Heart left ventricle (tissue), 16 donors: ENCODE results near the gene SLC7A6. TPM values are rescaled to one million over a fixed set of nuclear protein-coding genes. Genes with fewer than 3 reads are reported as not detected.

Source experiments
- ATAC-seq, 4 donors: fragments of 200-7000 bp; cut with Tn5 transposase; one replicate each; pipeline ENCODE4 v1.9.1; 2020 to 2022; ENCODE audit warnings: moderate library complexity in 4 of 4, mild to moderate bottlenecking in 3 of 4, moderate number of reproducible peaks in 1 of 4
- DNase-seq, 5 donors: peaks; one replicate each; pipeline ENCODE4 v3.0.0-alpha.2; 2020
- H3K27ac ChIP-seq, 12 donors: fragments of 200-600 bp; sonication (generic) in 4 of 12; one replicate each; pipeline versions ENCODE4 v1.5.0 to v1.8.0; 2016 to 2022; ENCODE audit warnings: mild to moderate bottlenecking in 2 of 12
- H3K27me3 ChIP-seq, 9 donors: fragments of 200-600 bp; sonication (generic) in 2 of 9; one replicate each; pipeline versions ENCODE4 v1.5.1 to v1.8.0; 2016 to 2022; ENCODE audit warnings: mild to moderate bottlenecking in 3 of 9
- H3K36me3 ChIP-seq, 9 donors: fragments of 200-600 bp; sonication (generic) in 2 of 9; one replicate each; pipeline versions ENCODE4 v1.5.0 to v1.8.0; 2018 to 2022; ENCODE audit warnings: mild to moderate bottlenecking in 2 of 9
- H3K4me1 ChIP-seq, 12 donors: fragments of 200-600 bp; sonication (generic) in 4 of 12; one replicate each; pipeline versions ENCODE4 v1.5.0 to v1.8.0; 2016 to 2022; ENCODE audit warnings: mild to moderate bottlenecking in 3 of 12
- H3K4me3 ChIP-seq, 12 donors: fragments of 200-600 bp; sonication (generic) in 4 of 12; one replicate each; pipeline versions ENCODE4 v1.5.0 to v1.8.0; 2017 to 2022; ENCODE audit warnings: mild to moderate bottlenecking in 9 of 12, moderate library complexity in 4 of 12
- H3K9me3 ChIP-seq, 12 donors: fragments of 200-600 bp; sonication (generic) in 4 of 12; one replicate each; pipeline versions ENCODE4 v1.5.0 to v1.8.0; 2016 to 2022; ENCODE audit warnings: mild to moderate bottlenecking in 1 of 12
- POLR2A ChIP-seq, 2 donors: fragments of 450-650 bp; IDR thresholded peaks; one replicate each; pipeline ENCODE4 v1.6.1; 2017; ENCODE audit warnings: antibody characterized with exemption in 2 of 2, mild to moderate bottlenecking in 2 of 2, moderate library complexity in 2 of 2
- WGBS, 4 donors: extraction: QIAGEN DNeasy Blood & Tissue Kit in 2 of 4; methylation state at CpG; one replicate each; pipeline versions ENCODE4 v1.1.5 to v1.1.7; 2013 to 2018; 5-methylcytosine and 5-hydroxymethylcytosine counted together
- intact Hi-C, 10 donors: fragments of 100-400 bp; cut with DNase I; formaldehyde crosslinking; loops; one replicate each; pipeline versions ENCODE4 v1.11.1 to v1.14.2; 2022
- polyA plus RNA-seq, 2 donors: library from polyadenylated mRNA; stranded (reverse); fragments of 200-250 nt; gene quantifications; one replicate each; pipeline ENCODE4 v1.2.3, GENCODE V29; 2013
- total RNA-seq, 9 donors: library from RNA; depleted of rRNA in 2 of 9; stranded (reverse); fragments of >200 nt in 2 of 9; fragmentation: NEBNext Ultra II Directional in 3 of 9; extraction: Animal tissue kit (Norgen Biotek cat#: 25700) in 3 of 9; gene quantifications; one replicate each; pipeline versions ENCODE4 v1.1.0 to v1.2.4, GENCODE V29; 2016 to 2023
- TF ChIP-seq, protein P1 (sequence below), 12 donors: fragments of 200-600 bp; sonication (generic) in 4 of 12; IDR thresholded peaks; one replicate each; pipeline versions ENCODE4 v1.5.0 to v1.8.0; 2018 to 2022; ENCODE audit warnings: antibody characterized with exemption in 12 of 12, mild to moderate bottlenecking in 5 of 12
- donor health status: ischemic (EF 13 %, LVEDD 7.1; RV severe dilation, severe dysfunction).
- donor health status: healthy with polysubstance abuse.
- donor health status: DM: no; HTN: yes; CAD: no.
- donor health status: DM: no; HTN: no; CAD: no.
- donor health status: ischemic (EF 25% LVEDD 6.9; RV normal size, moderate dysfunction).
- donor health status: ischemic (EF 25% LVEDD 5.7; RV mildly dilated, moderate dysfunction).
- donor health status: healthy.
- donor health status: DM: yes; HTN: yes; CAD: no.
- donor health status: ischemic (EF 35%, LVEDD 5.7; RV mildly dilated, moderate dysfunction).
- donor health status: nonischemic (EF 11% LVEDD 7.7; RV severe dilation, severe dysfunction).
- donor health status: DM: yes; HTN: yes; CAD: no.
- donor health status: PGD.
- donor health status: ischemic (EF 29% LVEDD 5.4; RV normal size, mild dysfunction).
- donor health status: nonischemic (EF 23%, LVEDD 6.1; RV moderate dilation, normal function).

Gene SLC7A6
- total and polyA plus RNA-seq, 11 donors = 32.7 to 76.0 (median 45.6) TPM

DNA sequence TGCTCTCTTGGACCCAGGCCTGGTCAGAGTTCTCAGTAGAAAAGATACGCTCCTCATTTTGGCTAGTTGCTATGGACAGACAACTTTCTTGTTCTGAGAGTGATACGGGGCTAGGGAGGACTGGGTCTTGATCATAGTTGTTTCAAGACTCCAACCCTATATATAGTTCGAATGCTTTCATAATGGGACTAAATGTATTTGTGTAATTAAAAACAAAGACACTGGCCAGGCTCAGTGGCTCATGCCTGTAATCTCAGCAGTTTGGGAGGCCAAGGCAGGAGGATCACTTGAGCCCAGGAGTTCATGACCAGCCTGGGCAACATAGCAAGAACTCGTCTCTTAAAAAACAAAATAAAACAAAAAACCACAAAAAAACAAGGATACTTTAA is 17.7 kb downstream of the SLC7A6 start:
- DNase-seq (no peak), ATAC-seq (no peak)
- H3K36me3 ChIP-seq = peaks cover 0 to 42% (median 34%) of the 10 kb centered on the region in 9 donors
- H3K4me1 ChIP-seq = peaks cover 9 to 80% (median 52%) of the 10 kb centered on the region in 12 donors
- H3K27ac ChIP-seq = peak overlapping the region; percentile 72 to 95 (median 84)
- H3K27me3 ChIP-seq = no peaks in the 10 kb centered on the region
- TF ChIP-seq POLR2A (IDR thresholded peaks at IDR 0.05) = no peak
- TF ChIP-seq, protein P1, sequence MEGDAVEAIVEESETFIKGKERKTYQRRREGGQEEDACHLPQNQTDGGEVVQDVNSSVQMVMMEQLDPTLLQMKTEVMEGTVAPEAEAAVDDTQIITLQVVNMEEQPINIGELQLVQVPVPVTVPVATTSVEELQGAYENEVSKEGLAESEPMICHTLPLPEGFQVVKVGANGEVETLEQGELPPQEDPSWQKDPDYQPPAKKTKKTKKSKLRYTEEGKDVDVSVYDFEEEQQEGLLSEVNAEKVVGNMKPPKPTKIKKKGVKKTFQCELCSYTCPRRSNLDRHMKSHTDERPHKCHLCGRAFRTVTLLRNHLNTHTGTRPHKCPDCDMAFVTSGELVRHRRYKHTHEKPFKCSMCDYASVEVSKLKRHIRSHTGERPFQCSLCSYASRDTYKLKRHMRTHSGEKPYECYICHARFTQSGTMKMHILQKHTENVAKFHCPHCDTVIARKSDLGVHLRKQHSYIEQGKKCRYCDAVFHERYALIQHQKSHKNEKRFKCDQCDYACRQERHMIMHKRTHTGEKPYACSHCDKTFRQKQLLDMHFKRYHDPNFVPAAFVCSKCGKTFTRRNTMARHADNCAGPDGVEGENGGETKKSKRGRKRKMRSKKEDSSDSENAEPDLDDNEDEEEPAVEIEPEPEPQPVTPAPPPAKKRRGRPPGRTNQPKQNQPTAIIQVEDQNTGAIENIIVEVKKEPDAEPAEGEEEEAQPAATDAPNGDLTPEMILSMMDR (IDR thresholded peaks at IDR 0.05) = no peak
- intact Hi-C loops = no loop called here
- no peaks in the 10 kb centered on the region for H3K9me3 ChIP-seq
- WGBS, 4 donors = 73 to 90% (median 79%) methylated on average over 4 of the region's 4 CpGs
- H3K4me3 ChIP-seq = no peak overlapping the region

DNA sequence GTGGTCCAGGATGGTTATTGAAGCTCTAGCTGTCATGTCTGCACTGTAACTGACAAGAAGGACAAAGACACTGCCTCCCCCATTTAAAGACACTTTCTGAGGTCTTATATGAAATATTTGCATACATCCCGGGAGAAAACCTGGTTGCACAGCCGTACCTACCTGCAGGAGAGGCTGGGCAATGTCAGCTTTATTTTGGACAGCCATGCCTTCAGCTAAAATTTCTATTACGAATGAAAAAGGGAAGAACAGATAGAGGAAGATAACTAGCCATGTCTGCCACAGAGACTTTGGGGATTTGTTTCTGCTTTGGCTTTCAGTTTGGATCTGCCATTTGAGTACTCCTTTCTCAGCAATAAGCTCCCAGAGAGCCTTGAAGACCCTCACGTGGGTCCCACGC is 19.0 kb downstream of the SLC7A6 start:
- intact Hi-C loops = no loop called here
- Histone ChIP-seq H3K27me3 (no peaks in the 10 kb centered on the region), H3K4me1 (peaks cover 19 to 93% (median 65%) of the 10 kb centered on the region in 12 donors), H3K27ac (peak overlapping the region; percentile 72 to 95 (median 84)), H3K4me3 (peak overlapping the region in 1 of 12 donors; percentile 25), H3K36me3 (peaks cover 0 to 46% (median 30%) of the 10 kb centered on the region in 9 donors), H3K9me3 (no peaks in the 10 kb centered on the region)
- 62 to 75% (median 64%) methylated on average over 5 of the region's 5 CpGs for WGBS, 4 donors
- no peak for ATAC-seq
- no peak for DNase-seq
- TF ChIP-seq, protein P1 (IDR thresholded peaks at IDR 0.05) = no peak
- TF ChIP-seq POLR2A (IDR thresholded peaks at IDR 0.05) = no peak

DNA sequence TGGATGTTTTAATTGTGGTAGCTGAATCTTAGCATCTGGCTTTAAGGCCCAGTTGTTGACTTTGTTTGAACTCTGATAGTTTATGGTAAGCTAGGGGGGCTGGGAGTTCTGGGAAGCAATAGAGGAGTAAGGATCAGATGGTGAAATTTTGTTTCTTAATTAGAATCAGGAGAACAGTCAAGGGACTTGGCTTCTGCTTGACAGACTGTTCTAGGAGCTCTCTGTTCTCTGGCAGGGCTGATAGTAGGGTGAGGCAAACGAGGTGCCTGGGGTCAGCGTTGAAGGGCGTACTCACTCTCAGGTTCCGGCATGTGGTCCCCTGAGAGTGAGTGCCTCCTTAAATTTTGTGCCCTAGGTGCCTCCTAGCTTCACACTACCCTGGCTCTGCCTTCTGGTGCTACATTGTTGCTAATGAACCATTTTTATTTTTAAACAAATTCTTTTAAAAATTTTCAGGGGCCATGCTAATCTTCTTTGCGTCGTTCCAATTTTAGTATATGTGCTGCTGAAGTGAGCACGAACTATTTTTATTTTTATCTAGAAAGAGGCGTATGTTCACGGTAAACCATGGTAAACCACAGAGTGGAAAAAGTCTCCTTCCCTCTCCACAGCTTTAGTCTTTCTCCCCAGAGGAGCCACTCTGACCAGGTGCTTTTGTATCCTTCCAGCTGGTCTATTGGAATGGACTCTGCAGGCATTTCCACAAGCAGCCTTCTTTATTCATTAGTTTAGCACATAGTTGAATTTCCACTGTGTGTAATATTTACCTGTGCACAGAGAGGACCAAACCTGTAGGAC is 19.7 kb downstream of the SLC7A6 start:
- H3K4me3 ChIP-seq = peak overlapping the region in 1 of 12 donors; percentile 25
- 35 to 57% (median 42%) methylated on average over 9 of the region's 9 CpGs for WGBS, 4 donors
- DNase-seq = peak in 1 of 5 donors; percentile 59
- ATAC-seq = peak; percentile 72
- H3K36me3 ChIP-seq = peaks cover 0 to 48% (median 32%) of the 10 kb centered on the region in 9 donors
- intact Hi-C loops = loop anchor here in 1 of 10 donors (2.0 kb wide), 1 partner anchor 19 kb away; the partner anchor contains the start of gene SLC7A6
- TF ChIP-seq, protein P1 (IDR thresholded peaks at IDR 0.05) = no peak
- no peak for TF ChIP-seq POLR2A (IDR thresholded peaks at IDR 0.05)
- peak overlapping the region; percentile 72 to 95 (median 84) for H3K27ac ChIP-seq
- no peaks in the 10 kb centered on the region for H3K27me3 ChIP-seq
- H3K9me3 ChIP-seq = no peaks in the 10 kb centered on the region
- H3K4me1 ChIP-seq = peaks cover 21 to 99% (median 71%) of the 10 kb centered on the region in 12 donors

DNA sequence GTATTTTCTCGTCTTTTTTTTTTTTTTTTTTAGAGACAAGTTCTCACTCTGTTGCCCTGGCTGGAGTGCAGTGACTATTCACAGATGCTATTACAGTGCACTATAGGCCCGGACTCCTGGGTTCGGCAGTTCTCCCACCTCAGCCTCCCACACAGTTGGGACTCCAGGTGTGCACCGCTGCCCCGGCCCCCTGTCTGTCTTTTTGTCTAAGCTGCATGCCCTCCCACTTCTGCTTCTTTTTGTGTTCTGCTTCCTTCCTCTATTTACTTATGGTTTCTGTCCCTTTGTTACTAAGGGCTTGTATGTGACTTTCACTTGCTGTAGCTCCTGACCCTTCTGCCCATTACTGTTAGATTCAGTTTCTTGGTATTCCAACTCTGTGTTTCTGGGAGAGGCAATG is 20.5 kb downstream of the SLC7A6 start:
- H3K27me3 ChIP-seq = no peaks in the 10 kb centered on the region
- peaks cover 0 to 50% (median 28%) of the 10 kb centered on the region in 9 donors for H3K36me3 ChIP-seq
- H3K27ac ChIP-seq = peak overlapping the region; percentile 72 to 95 (median 84)
- 44 to 56% (median 50%) methylated on average over 5 of the region's 5 CpGs for WGBS, 4 donors
- H3K4me3 ChIP-seq = peak overlapping the region in 1 of 12 donors; percentile 25
- DNase-seq (no peak), ATAC-seq (no peak)
- intact Hi-C loops = loop anchor here in 2 of 10 donors (1.0 to 2.0 kb wide), 2 partner anchors 20 to 21 kb away; partner anchors contain the start of gene SLC7A6 (in 2 of the 2)
- peaks cover 26 to 100% (median 78%) of the 10 kb centered on the region in 12 donors for H3K4me1 ChIP-seq
- no peaks in the 10 kb centered on the region for H3K9me3 ChIP-seq
- TF ChIP-seq, protein P1 (IDR thresholded peaks at IDR 0.05) = no peak
- TF ChIP-seq POLR2A (IDR thresholded peaks at IDR 0.05) = no peak
